Gastroesophageal sphincter (tissue), 4 donors: Measurements from ENCODE around the gene SBNO1. TPM values are rescaled to one million over a fixed set of nuclear protein-coding genes. Genes with fewer than 3 reads are reported as not detected.
"Not testable (repeated sequence)": the region's sequence is repeated elsewhere in the genome, so short reads cannot be mapped to it uniquely, and the experiment has no call there.

ENCODE experiments used
- ATAC-seq: fragments of 150-250 bp; one replicate; pipeline ENCODE4 v1.9.1; 2016; ENCODE audit warnings: mild to moderate bottlenecking, moderate library complexity
- H3K27ac ChIP-seq, 4 donors: fragments of 200-600 bp; sonication (generic) in 3 of 4; 1 replicate in 3 of 4; 2 replicates in 1 of 4; pipeline ENCODE4 v1.5.1; 2016 to 2019
- H3K27me3 ChIP-seq: fragments of 200-600 bp; sonication (generic); one replicate; pipeline ENCODE4 v1.5.1; 2019
- H3K36me3 ChIP-seq, 2 donors: fragments of 200-600 bp; sonication (generic); one replicate each; pipeline ENCODE4 v1.5.1; 2019; ENCODE audit warnings: control low read depth in 1 of 2
- H3K4me1 ChIP-seq, 3 donors: fragments of 200-600 bp; sonication (generic); 1 replicate in 2 of 3; 2 replicates in 1 of 3; pipeline ENCODE4 v1.5.1; 2016 to 2019; ENCODE audit warnings: control low read depth in 2 of 3
- H3K4me3 ChIP-seq, 2 donors: fragments of 200-600 bp; sonication (generic); one replicate each; pipeline ENCODE4 v1.5.1; 2019; ENCODE audit warnings: mild to moderate bottlenecking in 1 of 2, moderate library complexity in 1 of 2
- H3K9me3 ChIP-seq, 3 donors: fragments of 200-600 bp; sonication (generic); one replicate each; pipeline ENCODE4 v1.5.1; 2017 to 2019; ENCODE audit warnings: control low read depth in 2 of 3
- CTCF ChIP-seq, 4 experiments: fragments of 200-600 bp in 2 of 4; fragments of 450-650 bp in 2 of 4; sonication (generic) in 1 of 4; IDR thresholded peaks; one replicate each; pipeline ENCODE4 v1.5.1; 2017 to 2019; ENCODE audit warnings: antibody characterized with exemption in 4 of 4, mild to moderate bottlenecking in 2 of 4, moderate library complexity in 2 of 4
- EP300 ChIP-seq: sonication (generic); formaldehyde crosslinking; IDR thresholded peaks from one replicate; pipeline ENCODE4 v1.6.1; 2017; ENCODE audit warnings: antibody characterized with exemption, mild to moderate bottlenecking
- POLR2A ChIP-seq, 2 donors: fragments of 450-650 bp; IDR thresholded peaks; one replicate each; pipeline ENCODE4 v1.6.1; 2017; ENCODE audit warnings: antibody characterized with exemption in 2 of 2, mild to moderate bottlenecking in 2 of 2, moderate library complexity in 1 of 2
- POLR2AphosphoS5 ChIP-seq: sonication (generic); formaldehyde crosslinking; IDR thresholded peaks from one replicate; pipeline ENCODE4 v1.6.1; 2017; ENCODE audit warnings: antibody characterized with exemption
- WGBS, 2 donors: methylation state at CpG; one replicate each; pipeline ENCODE4 v1.1.5; 2018; ENCODE audit warnings: low coverage in 1 of 2; 5-methylcytosine and 5-hydroxymethylcytosine counted together
- total RNA-seq, 4 donors: library from RNA; depleted of rRNA; stranded (reverse); fragments of >200 nt; gene quantifications; one replicate each; pipeline ENCODE4 v1.1.0, GENCODE V29; 2016

The SBNO1 gene
- total RNA-seq, 4 donors from 2014 or later: 25.3 to 35.7 (median 33.2) TPM

GRCh38 chr12:123336530-123336929 lies 28.1 kb downstream of the SBNO1 start:
- Histone ChIP-seq H3K27me3 (no peaks in the 10 kb centered on the region), H3K4me1 (no peaks in the 10 kb centered on the region), H3K36me3 (peaks cover 0 to 99% of the 10 kb centered on the region in 2 donors), H3K27ac (no peak overlapping the region), H3K4me3 (no peak overlapping the region), H3K9me3 (no peaks in the 10 kb centered on the region)
- 83 to 93% methylated on average over 3 to 8 of the region's 8 CpGs for WGBS, 2 donors
- TF ChIP-seq CTCF (IDR thresholded peaks at IDR 0.05) (no peak), EP300 (no peak), POLR2AphosphoS5 (no peak), POLR2A (IDR thresholded peaks at IDR 0.05) (no peak)
- ATAC-seq: no peak

GRCh38 chr12:123335490-123335889 lies 29.2 kb downstream of the SBNO1 start:
- Histone ChIP-seq H3K4me1 (no peaks in the 10 kb centered on the region), H3K27me3 (no peaks in the 10 kb centered on the region), H3K27ac (no peak overlapping the region), H3K9me3 (no peaks in the 10 kb centered on the region), H3K4me3 (no peak overlapping the region), H3K36me3 (peaks cover 0 to 99% of the 10 kb centered on the region in 2 donors)
- 75 to 82% methylated on average over 3 of the region's 3 CpGs for WGBS, 2 donors
- ATAC-seq: no peak
- TF ChIP-seq POLR2A (IDR thresholded peaks at IDR 0.05) (no peak), CTCF (IDR thresholded peaks at IDR 0.05) (no peak), POLR2AphosphoS5 (no peak), EP300 (no peak)

- H3K36me3 ChIP-seq: peaks cover 10 to 99% of the 10 kb centered on the region in 2 donors
- H3K27me3 ChIP-seq: no peaks in the 10 kb centered on the region
- H3K27ac ChIP-seq: no peak overlapping the region
- TF ChIP-seq POLR2AphosphoS5: no peak
- TF ChIP-seq EP300: no peak
- TF ChIP-seq CTCF (IDR thresholded peaks at IDR 0.05): no peak
- TF ChIP-seq POLR2A (IDR thresholded peaks at IDR 0.05): no peak
- no peaks in the 10 kb centered on the region for H3K9me3 ChIP-seq
- no peak for ATAC-seq
- H3K4me3 ChIP-seq: no peak overlapping the region
- WGBS, 2 donors: 100% methylated on average over 1 of the region's 1 CpG
- H3K4me1 ChIP-seq: no peaks in the 10 kb centered on the region
These were observed 34.8 kb downstream of the SBNO1 start for GRCh38 chr12:123329799-123330198.

- no peak for ATAC-seq
- no peaks in the 10 kb centered on the region for H3K9me3 ChIP-seq
- 90 to 93% methylated on average over 6 of the region's 6 CpGs for WGBS, 2 donors
- TF ChIP-seq EP300: no peak
- H3K4me3 ChIP-seq: no peak overlapping the region
- no peaks in the 10 kb centered on the region for H3K4me1 ChIP-seq
- H3K27me3 ChIP-seq: no peaks in the 10 kb centered on the region
- no peak overlapping the region for H3K27ac ChIP-seq
- H3K36me3 ChIP-seq: peaks cover 0 to 100% of the 10 kb centered on the region in 2 donors
These were observed 44.8 kb downstream of the SBNO1 start for GRCh38 chr12:123319826-123320225.

- H3K4me3 ChIP-seq: no peak overlapping the region
- H3K36me3 ChIP-seq: peaks cover 0 to 100% of the 10 kb centered on the region in 2 donors
- H3K27ac ChIP-seq: no peak overlapping the region
- 87 to 97% methylated on average over 3 of the region's 3 CpGs for WGBS, 2 donors
- H3K27me3 ChIP-seq: no peaks in the 10 kb centered on the region
- ATAC-seq: no peak
- TF ChIP-seq EP300 (no peak), POLR2AphosphoS5 (no peak), POLR2A (IDR thresholded peaks at IDR 0.05) (no peak), CTCF (IDR thresholded peaks at IDR 0.05) (no peak)
- no peaks in the 10 kb centered on the region for H3K9me3 ChIP-seq
- no peaks in the 10 kb centered on the region for H3K4me1 ChIP-seq
These were observed 45.4 kb downstream of the SBNO1 start for GRCh38 chr12:123319273-123319672.

GRCh38 chr12:123313046-123313445 lies 51.6 kb downstream of the SBNO1 start:
- 97% methylated on average over 4 of the region's 4 CpGs; no CpG with 5 or more reads in 1 of the 2 donors for WGBS, 2 donors
- not testable (repeated sequence) for H3K4me3 ChIP-seq, H3K27ac ChIP-seq, H3K27me3 ChIP-seq, H3K4me1 ChIP-seq, ATAC-seq, H3K9me3 ChIP-seq
- peaks cover 0 to 100% of the 10 kb centered on the region in 2 donors for H3K36me3 ChIP-seq
